Neutrophil (primary cell): ENCODE data around the gene AMHR2.
"Not testable (repeated sequence)": the region's sequence is repeated elsewhere in the genome, so short reads cannot be mapped to it uniquely, and the experiment has no call there.

Source experiments
- H3K27ac ChIP-seq: fragments of 200-600 bp; sonication (generic); 2 replicates; pipeline ENCODE4 v1.5.1; 2016; ENCODE audit warnings: mild to moderate bottlenecking, moderate library complexity
- H3K27me3 ChIP-seq: fragments of 200-600 bp; sonication (generic); 2 replicates; pipeline ENCODE4 v1.6.0; 2016; ENCODE audit warnings: mild to moderate bottlenecking
- H3K36me3 ChIP-seq: fragments of 200-600 bp; sonication (generic); 2 replicates; pipeline ENCODE4 v1.5.1; 2017
- H3K4me1 ChIP-seq, 2 experiments: fragments of 200-600 bp in 1 of 2; sonication (generic) in 1 of 2; 1 replicate in 1 of 2; 2 replicates in 1 of 2; pipeline versions ENCODE4 v1.5.1 to v1.6.1; 2013 to 2016; ENCODE audit warnings: low read depth in 1 of 2, low read length in 1 of 2, mild to moderate bottlenecking in 1 of 2, moderate library complexity in 1 of 2; ENCODE audit not compliant: control insufficient read depth in 1 of 2, insufficient read depth in 1 of 2
- H3K4me3 ChIP-seq, 2 experiments: fragments of 200-600 bp in 1 of 2; sonication (generic) in 1 of 2; 1 replicate in 1 of 2; 2 replicates in 1 of 2; pipeline ENCODE4 v1.5.1; 2013 to 2016; ENCODE audit warnings: low read depth in 1 of 2, low read length in 1 of 2, mild to moderate bottlenecking in 1 of 2, moderate library complexity in 1 of 2
- H3K9me3 ChIP-seq: fragments of 200-600 bp; sonication (generic); 2 replicates; pipeline ENCODE4 v1.5.1; 2016
- CTCF ChIP-seq: fragments of 200-600 bp; sonication (generic); IDR thresholded peaks from 2 replicates; pipeline ENCODE4 v1.5.1; 2016; ENCODE audit warnings: antibody characterized with exemption

The AMHR2 gene

GRCh38 chr12:53443955-53444354 lies 20.3 kb downstream of the AMHR2 start:
- no peaks in the 10 kb centered on the region for H3K27me3 ChIP-seq
- peaks cover 59% of the 10 kb centered on the region for H3K36me3 ChIP-seq
- H3K27ac ChIP-seq: peak overlapping the region; percentile 96
- no peak for TF ChIP-seq CTCF
- no peaks in the 10 kb centered on the region for H3K9me3 ChIP-seq
- peak overlapping the region in 1 of 2 experiments; percentile 96 for H3K4me3 ChIP-seq
- peaks cover 44 to 53% of the 10 kb centered on the region in 2 experiments for H3K4me1 ChIP-seq

- H3K4me3 ChIP-seq: peak overlapping the region in 1 of 2 experiments; percentile 96
- H3K27ac ChIP-seq: peak overlapping the region; percentile 47
- H3K36me3 ChIP-seq: peaks cover 63% of the 10 kb centered on the region
Measured at GRCh38 chr12:53444593-53445325, 21.1 kb downstream of the AMHR2 start.

GRCh38 chr12:53450936-53451335 lies 27.3 kb downstream of the AMHR2 start:
- Histone ChIP-seq H3K27me3 (no peaks in the 10 kb centered on the region), H3K4me3 (no peak overlapping the region), H3K27ac (no peak overlapping the region), H3K9me3 (no peaks in the 10 kb centered on the region), H3K36me3 (peaks cover 50% of the 10 kb centered on the region), H3K4me1 (peaks cover 22 to 23% of the 10 kb centered on the region in 2 experiments)
- no peak for TF ChIP-seq CTCF

More at GRCh38 chr12:53444593-53445325, 21.1 kb downstream of the AMHR2 start:
- not testable (repeated sequence) for H3K27me3 ChIP-seq, H3K9me3 ChIP-seq
- peaks cover 44 to 53% of the 10 kb centered on the region in 2 experiments for H3K4me1 ChIP-seq

GRCh38 chr12:53451661-53452158 lies 28.1 kb downstream of the AMHR2 start, which contains the start of gene PCBP2:
Gene PCBP2, plus strand, starts transcription at chr12:53452102. Its CDS starts 2,699 bp downstream, at chr12:53454801.
- peak; percentile 94 for TF ChIP-seq CTCF
- Histone ChIP-seq H3K27me3 (no peaks in the 10 kb centered on the region), H3K27ac (peak within 1 kb of the TSS; percentile 96), H3K4me1 (peaks cover 20 to 21% of the 10 kb centered on the region in 2 experiments), H3K9me3 (no peaks in the 10 kb centered on the region), H3K36me3 (peaks cover 50% of the 10 kb centered on the region), H3K4me3 (peak within 1 kb of the TSS; percentile 71 to 94)

DNA sequence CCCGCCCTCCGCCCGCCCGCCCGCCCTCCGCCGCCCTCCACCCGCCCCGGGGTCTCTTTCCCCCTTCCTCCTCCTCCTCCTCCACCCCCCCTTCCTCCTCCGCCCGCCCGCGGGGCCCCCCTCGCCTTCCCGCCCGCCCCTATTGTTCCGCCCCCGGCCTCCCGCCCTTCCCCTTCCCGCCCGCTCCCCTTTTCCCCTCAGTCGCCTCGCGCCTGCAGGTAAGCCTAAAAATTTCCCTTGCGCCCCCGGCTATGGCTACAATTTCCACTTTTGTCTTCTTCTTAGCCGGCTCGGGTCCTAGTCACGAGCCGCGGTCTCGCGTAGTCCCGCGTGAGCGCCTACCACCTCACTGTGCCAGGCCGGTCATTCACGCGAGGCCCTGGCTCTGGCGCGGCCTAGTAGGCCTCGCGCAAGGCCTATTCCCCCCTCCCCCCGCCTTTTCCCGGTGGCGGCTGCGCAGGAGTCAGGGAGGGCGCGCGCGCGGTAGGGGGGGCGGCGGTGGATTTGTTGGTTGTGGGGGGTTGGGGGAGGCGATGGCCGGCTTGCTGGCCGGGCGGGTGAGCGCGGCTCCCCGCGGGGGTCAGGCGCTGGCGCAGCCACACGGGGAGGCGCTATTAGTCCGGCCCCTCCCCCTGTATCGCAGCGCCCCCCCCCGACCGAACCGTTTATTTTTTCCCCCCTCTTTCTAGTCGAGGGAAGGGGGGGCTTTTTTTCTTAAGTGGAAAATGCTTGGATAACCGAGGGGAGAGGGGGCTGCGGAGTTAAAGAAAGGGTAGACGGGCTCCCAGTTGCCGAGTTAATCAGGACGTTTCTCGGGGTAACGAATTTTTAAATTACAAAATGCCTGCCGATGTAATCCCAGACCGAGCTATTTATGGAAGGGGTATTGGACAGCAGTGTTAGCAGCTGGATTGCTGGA lies 28.8 kb downstream of the AMHR2 start:
- Histone ChIP-seq H3K36me3 (peaks cover 50% of the 10 kb centered on the region), H3K27me3 (no peaks in the 10 kb centered on the region), H3K27ac (peak overlapping the region; percentile 96), H3K4me1 (peaks cover 20 to 21% of the 10 kb centered on the region in 2 experiments), H3K4me3 (peak overlapping the region; percentile 71 to 94), H3K9me3 (no peaks in the 10 kb centered on the region)
- peak; percentile 35 for TF ChIP-seq CTCF
